Astrocyte (in vitro differentiated cells and primary cell): ENCODE results near the gene ZNF784. TPM values are rescaled to one million over a fixed set of nuclear protein-coding genes. Genes with fewer than 3 reads are reported as not detected.

Experiments
- DNase-seq: peaks from one replicate; pipeline ENCODE4 v3.0.0-alpha.2; 2010; ENCODE audit warnings: low read depth
- FAIRE-seq: peaks from 2 replicates; lab custom pipeline; 2011; peaks lifted over from hg19 to GRCh38; lab: Jason Lieb, UNC
- H2AFZ ChIP-seq: 2 replicates; pipeline ENCODE4 v1.6.0; 2012; ENCODE audit warnings: low read depth, low read length, inconsistent platforms
- H3K27ac ChIP-seq: 2 replicates; pipeline ENCODE4 v1.5.1; 2011; ENCODE audit warnings: low read depth, low read length, inconsistent platforms
- H3K27me3 ChIP-seq: 2 replicates; pipeline ENCODE4 v1.6.0; 2011; ENCODE audit warnings: low read length, inconsistent platforms; ENCODE audit not compliant: insufficient read depth
- H3K36me3 ChIP-seq: 2 replicates; pipeline ENCODE4 v1.5.1; 2011; ENCODE audit warnings: low read length, inconsistent platforms; ENCODE audit not compliant: insufficient read depth
- H3K4me1 ChIP-seq: 2 replicates; pipeline ENCODE4 v1.5.1; 2011; ENCODE audit warnings: low read length, inconsistent platforms; ENCODE audit not compliant: insufficient read depth
- H3K4me2 ChIP-seq: 2 replicates; pipeline ENCODE4 v1.6.0; 2012; ENCODE audit warnings: low read length, inconsistent platforms
- H3K4me3 ChIP-seq: 2 replicates; pipeline ENCODE4 v1.5.1; 2011; ENCODE audit warnings: low read depth, mild to moderate bottlenecking, low read length, inconsistent platforms; ENCODE audit not compliant: insufficient read depth
- H3K79me2 ChIP-seq: 2 replicates; pipeline ENCODE4 v1.6.0; 2012; ENCODE audit warnings: mild to moderate bottlenecking, low read length, inconsistent platforms; ENCODE audit not compliant: insufficient read depth
- H3K9ac ChIP-seq: 2 replicates; pipeline ENCODE4 v1.6.0; 2012; ENCODE audit warnings: mild to moderate bottlenecking, low read length, inconsistent platforms
- H3K9me3 ChIP-seq: 2 replicates; pipeline ENCODE4 v1.5.1; 2012; ENCODE audit warnings: low read depth, mild to moderate bottlenecking, low read length, inconsistent platforms; ENCODE audit not compliant: insufficient read depth
- H4K20me1 ChIP-seq: 2 replicates; pipeline ENCODE4 v1.6.0; 2012; ENCODE audit warnings: low read length, inconsistent platforms; ENCODE audit not compliant: insufficient read depth
- H3K27ac Mint-ChIP-seq: one replicate; pipeline ENCODE4 v1.8.0; 2021; ENCODE audit warnings: mild to moderate bottlenecking, mixed read lengths; ENCODE audit not compliant: unreplicated experiment
- H3K27me3 Mint-ChIP-seq: one replicate; pipeline ENCODE4 v1.8.0; 2021; ENCODE audit warnings: low read depth, mixed read lengths; ENCODE audit not compliant: unreplicated experiment
- H3K36me3 Mint-ChIP-seq: one replicate; pipeline ENCODE4 v1.8.0; 2021; ENCODE audit warnings: low read depth, mixed read lengths; ENCODE audit not compliant: unreplicated experiment
- H3K4me1 Mint-ChIP-seq: one replicate; pipeline ENCODE4 v1.8.0; 2021; ENCODE audit warnings: low read depth, mixed read lengths; ENCODE audit not compliant: unreplicated experiment
- H3K4me3 Mint-ChIP-seq: one replicate; pipeline ENCODE4 v1.8.0; 2021; ENCODE audit warnings: mild to moderate bottlenecking, moderate library complexity, mixed read lengths; ENCODE audit not compliant: unreplicated experiment
- H3K9me3 Mint-ChIP-seq: one replicate; pipeline ENCODE4 v1.8.0; 2021; ENCODE audit warnings: mild to moderate bottlenecking, mixed read lengths; ENCODE audit not compliant: unreplicated experiment
- CTCF ChIP-seq: IDR thresholded peaks from 2 replicates; pipeline ENCODE4 v1.5.1; 2011; ENCODE audit warnings: low read depth, mild to moderate bottlenecking, inconsistent platforms, low read length, moderate library complexity; ENCODE audit not compliant: insufficient read depth
- EZH2 ChIP-seq: IDR thresholded peaks from 2 replicates; pipeline ENCODE4 v1.6.1; 2012; ENCODE audit warnings: mild to moderate bottlenecking, low read length, inconsistent platforms; ENCODE audit not compliant: insufficient read depth
- total RNA-seq: library from RNA; stranded (reverse); gene quantifications from 2 replicates; pipeline ENCODE4 v1.2.1, GENCODE V29; 2021

Gene ZNF784
- total RNA-seq, 1 donor from 2014 or later, result 5.3 TPM

GRCh38 chr19:55603581-55604292, 20.6 kb downstream of the ZNF784 start:
- peaks cover 14% of the 10 kb centered on the region for H3K4me1 ChIP-seq
- no peak overlapping the region for H3K27ac ChIP-seq
- H3K79me2 ChIP-seq, result peaks cover 34% of the 10 kb centered on the region
- no peaks in the 10 kb centered on the region for H3K27me3 ChIP-seq
- Mint-ChIP-seq H3K36me3 (peaks cover 9% of the 10 kb centered on the region), H3K9me3 (peaks cover 3% of the 10 kb centered on the region), H3K4me1 (peaks cover 16% of the 10 kb centered on the region), H3K27me3 (no peaks in the 10 kb centered on the region), H3K27ac (no peak overlapping the region), H3K4me3 (peak overlapping the region; percentile 69)
- H3K9me3 ChIP-seq, result no peaks in the 10 kb centered on the region
- FAIRE-seq, result no peak
- H3K4me3 ChIP-seq, result no peak overlapping the region
- H2AFZ ChIP-seq, result no peak overlapping the region
- TF ChIP-seq CTCF (no peak), EZH2 (no peak)
- H4K20me1 ChIP-seq, result peaks cover 22% of the 10 kb centered on the region
- H3K4me2 ChIP-seq, result peak overlapping the region; percentile 99
- H3K36me3 ChIP-seq, result no peaks in the 10 kb centered on the region
- no peak for DNase-seq
- H3K9ac ChIP-seq, result no peak overlapping the region

- no peaks in the 10 kb centered on the region for H3K27me3 ChIP-seq
- peaks cover 19% of the 10 kb centered on the region for H4K20me1 ChIP-seq
- Mint-ChIP-seq H3K36me3 (peaks cover 7% of the 10 kb centered on the region), H3K4me3 (no peak overlapping the region), H3K4me1 (peaks cover 19% of the 10 kb centered on the region), H3K27me3 (no peaks in the 10 kb centered on the region), H3K9me3 (peaks cover 5% of the 10 kb centered on the region), H3K27ac (no peak overlapping the region)
- no peak overlapping the region for H2AFZ ChIP-seq
- no peaks in the 10 kb centered on the region for H3K9me3 ChIP-seq
- H3K36me3 ChIP-seq, result no peaks in the 10 kb centered on the region
- FAIRE-seq (no peak), DNase-seq (no peak)
- H3K27ac ChIP-seq, result no peak overlapping the region
- no peak overlapping the region for H3K4me3 ChIP-seq
- TF ChIP-seq CTCF (no peak), EZH2 (no peak)
- H3K4me2 ChIP-seq, result no peak overlapping the region
- H3K79me2 ChIP-seq, result peaks cover 32% of the 10 kb centered on the region
- H3K9ac ChIP-seq, result no peak overlapping the region
- peaks cover 14% of the 10 kb centered on the region for H3K4me1 ChIP-seq
Measured at GRCh38 chr19:55603115-55603514, 21.3 kb downstream of the ZNF784 start.
